Stimulated activated CD8-positive, alpha-beta memory T cell treated with anti-CD3 and anti-CD28 coated beads, Interleukin-4, amount 100 ng/mL, for 4 hours (primary cell): ENCODE data around the gene TAF5L.
"Not testable (repeated sequence)": the region's sequence is repeated elsewhere in the genome, so short reads cannot be mapped to it uniquely, and the experiment has no call there.

Experiments
- DNase-seq, 2 donors: peaks; one replicate each; pipeline ENCODE4 v3.0.0-alpha.2; 2020; ENCODE audit warnings: low read depth in 2 of 2, low spot score in 1 of 2

TAF5L gene

GRCh38 chr1:229608590-229608989 is 17.3 kb downstream of the TAF5L start:
- no peak for DNase-seq

GRCh38 chr1:229607370-229607769 is 18.6 kb downstream of the TAF5L start:
- no peak for DNase-seq

- DNase-seq, result no peak
Observed at GRCh38 chr1:229603371-229604005, 22.4 kb downstream of the TAF5L start.

GRCh38 chr1:229600229-229600628 is 25.7 kb downstream of the TAF5L start:
- no peak for DNase-seq

GRCh38 chr1:229599218-229599954 is 26.5 kb downstream of the TAF5L start:
- DNase-seq, result no peak

- no peak for DNase-seq
Observed at GRCh38 chr1:229597877-229598276, 28.0 kb downstream of the TAF5L start.

GRCh38 chr1:229596925-229597699 is 28.8 kb downstream of the TAF5L start:
- DNase-seq, result no peak

GRCh38 chr1:229595876-229596275 is 30.0 kb downstream of the TAF5L start:
- not testable (repeated sequence) for DNase-seq

GRCh38 chr1:229594227-229595008 is 31.5 kb downstream of the TAF5L start:
- DNase-seq, result no peak

GRCh38 chr1:229593800-229594199 is 32.1 kb downstream of the TAF5L start:
- no peak for DNase-seq

GRCh38 chr1:229590119-229590518 is 35.8 kb downstream of the TAF5L start:
- no peak for DNase-seq

- no peak for DNase-seq
Observed at GRCh38 chr1:229585338-229585737, 40.6 kb downstream of the TAF5L start.

GRCh38 chr1:229582715-229583114 is 43.2 kb downstream of the TAF5L start:
- no peak for DNase-seq

GRCh38 chr1:229582011-229582694 is 43.8 kb downstream of the TAF5L start:
- DNase-seq, result no peak

- DNase-seq, result no peak
Observed at GRCh38 chr1:229581485-229581884, 44.4 kb downstream of the TAF5L start.

- DNase-seq, result no peak
Observed at GRCh38 chr1:229579059-229579673, 46.8 kb downstream of the TAF5L start.

GRCh38 chr1:229578168-229579058 is 47.5 kb downstream of the TAF5L start:
- DNase-seq, result no peak

GRCh38 chr1:229574679-229575442 is 51.1 kb downstream of the TAF5L start:
- no peak for DNase-seq

- no peak for DNase-seq
Observed at GRCh38 chr1:229572286-229572685, 53.6 kb downstream of the TAF5L start.
